Bronchial epithelial cell (primary cell): ENCODE data around the gene SLC35F3. TPM values are rescaled to one million over a fixed set of nuclear protein-coding genes. Genes with fewer than 3 reads are reported as not detected.

Experiments
- DNase-seq: peaks from one replicate; pipeline ENCODE4 v3.0.0-alpha.2; 2010; ENCODE audit warnings: low read depth
- FAIRE-seq: peaks from 2 replicates; lab custom pipeline; 2011; peaks lifted over from hg19 to GRCh38; lab: Jason Lieb, UNC
- H3K27me3 ChIP-seq: 2 replicates; pipeline ENCODE4 v1.5.1; 2011; ENCODE audit warnings: low read length; ENCODE audit not compliant: control insufficient read depth, insufficient read depth
- H3K36me3 ChIP-seq: 2 replicates; pipeline ENCODE4 v1.5.1; 2011; ENCODE audit warnings: low read length; ENCODE audit not compliant: control insufficient read depth, insufficient read depth
- H3K4me3 ChIP-seq: 2 replicates; pipeline ENCODE4 v1.5.1; 2011; ENCODE audit warnings: mild to moderate bottlenecking, low read depth, low read length, control low read depth
- total RNA-seq: library from RNA; depleted of rRNA; stranded (reverse); fragments of >200 nt; gene quantifications from 2 replicates; pipeline ENCODE4 v1.2.1, GENCODE V29; 2014
- TF ChIP-seq, protein P1 (sequence below): IDR thresholded peaks from 2 replicates; pipeline ENCODE4 v1.5.1; 2011; ENCODE audit warnings: mild to moderate bottlenecking, moderate library complexity, low read length, control low read depth, inconsistent platforms; ENCODE audit not compliant: insufficient read depth, severe bottlenecking

SLC35F3 gene
- total RNA-seq, 1 donor from 2014 or later, result 0.79 TPM

DNA sequence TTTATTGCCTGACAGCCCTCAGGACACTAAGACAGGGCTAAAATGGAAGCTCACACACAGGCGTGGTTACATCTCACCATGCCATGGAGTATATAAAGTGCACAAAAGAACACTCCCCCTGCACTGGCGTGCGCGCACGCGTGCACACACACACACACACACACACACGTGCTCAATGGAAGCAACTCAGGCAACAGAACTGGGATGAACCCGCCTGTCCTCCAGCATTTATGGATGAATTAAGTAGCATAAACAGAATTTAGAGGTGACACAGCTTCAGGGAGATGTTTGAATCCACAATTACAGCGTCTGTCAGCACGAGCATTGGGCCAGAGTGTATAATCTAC is 322.3 kb downstream of the SLC35F3 start:
- TF ChIP-seq, protein P1, sequence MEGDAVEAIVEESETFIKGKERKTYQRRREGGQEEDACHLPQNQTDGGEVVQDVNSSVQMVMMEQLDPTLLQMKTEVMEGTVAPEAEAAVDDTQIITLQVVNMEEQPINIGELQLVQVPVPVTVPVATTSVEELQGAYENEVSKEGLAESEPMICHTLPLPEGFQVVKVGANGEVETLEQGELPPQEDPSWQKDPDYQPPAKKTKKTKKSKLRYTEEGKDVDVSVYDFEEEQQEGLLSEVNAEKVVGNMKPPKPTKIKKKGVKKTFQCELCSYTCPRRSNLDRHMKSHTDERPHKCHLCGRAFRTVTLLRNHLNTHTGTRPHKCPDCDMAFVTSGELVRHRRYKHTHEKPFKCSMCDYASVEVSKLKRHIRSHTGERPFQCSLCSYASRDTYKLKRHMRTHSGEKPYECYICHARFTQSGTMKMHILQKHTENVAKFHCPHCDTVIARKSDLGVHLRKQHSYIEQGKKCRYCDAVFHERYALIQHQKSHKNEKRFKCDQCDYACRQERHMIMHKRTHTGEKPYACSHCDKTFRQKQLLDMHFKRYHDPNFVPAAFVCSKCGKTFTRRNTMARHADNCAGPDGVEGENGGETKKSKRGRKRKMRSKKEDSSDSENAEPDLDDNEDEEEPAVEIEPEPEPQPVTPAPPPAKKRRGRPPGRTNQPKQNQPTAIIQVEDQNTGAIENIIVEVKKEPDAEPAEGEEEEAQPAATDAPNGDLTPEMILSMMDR, result no peak
- no peak overlapping the region for H3K4me3 ChIP-seq
- H3K36me3 ChIP-seq, result no peaks in the 10 kb centered on the region
- FAIRE-seq (no peak), DNase-seq (no peak)
- H3K27me3 ChIP-seq, result no peaks in the 10 kb centered on the region

DNA sequence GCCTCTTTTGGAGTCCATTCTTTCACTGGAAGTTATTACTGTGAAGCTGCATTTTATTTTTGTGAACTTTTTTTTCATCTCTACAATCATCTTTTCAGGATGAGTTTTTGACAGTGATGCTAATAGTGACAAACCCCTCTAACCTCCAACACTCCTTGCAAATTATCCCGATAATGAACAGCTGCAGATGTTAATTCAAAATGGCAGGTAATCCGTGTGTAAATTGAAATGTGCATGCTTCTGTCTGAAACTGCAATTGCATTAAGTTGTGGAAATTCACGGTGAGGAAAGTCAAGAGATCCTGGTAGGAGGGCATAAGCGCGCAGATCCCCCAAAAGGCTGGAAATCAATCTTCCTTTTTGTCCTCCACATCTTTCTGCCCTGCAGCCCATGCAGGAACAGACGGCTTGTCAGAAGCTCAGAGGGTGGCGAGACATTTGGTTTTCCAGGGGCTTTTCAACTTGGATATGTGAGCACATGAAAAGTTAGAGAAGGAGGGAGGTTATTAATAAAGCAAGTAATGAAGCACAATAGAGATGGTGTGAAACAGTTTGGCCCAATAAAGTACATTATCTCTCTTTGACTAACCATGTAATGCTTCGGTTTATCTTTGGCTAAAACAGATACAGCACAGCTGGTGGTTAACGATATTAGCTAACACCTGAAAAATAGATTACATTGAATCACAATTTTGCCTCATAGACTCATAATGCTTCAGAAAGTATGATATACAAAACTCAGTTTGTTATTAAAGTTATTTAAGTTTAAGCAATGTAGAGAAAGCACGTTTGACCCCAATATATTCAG is 325.3 kb downstream of the SLC35F3 start:
- Histone ChIP-seq H3K4me3 (no peak overlapping the region), H3K36me3 (no peaks in the 10 kb centered on the region), H3K27me3 (peaks cover 1% of the 10 kb centered on the region)
- TF ChIP-seq, protein P1, result no peak
- DNase-seq (no peak), FAIRE-seq (no peak)

DNA sequence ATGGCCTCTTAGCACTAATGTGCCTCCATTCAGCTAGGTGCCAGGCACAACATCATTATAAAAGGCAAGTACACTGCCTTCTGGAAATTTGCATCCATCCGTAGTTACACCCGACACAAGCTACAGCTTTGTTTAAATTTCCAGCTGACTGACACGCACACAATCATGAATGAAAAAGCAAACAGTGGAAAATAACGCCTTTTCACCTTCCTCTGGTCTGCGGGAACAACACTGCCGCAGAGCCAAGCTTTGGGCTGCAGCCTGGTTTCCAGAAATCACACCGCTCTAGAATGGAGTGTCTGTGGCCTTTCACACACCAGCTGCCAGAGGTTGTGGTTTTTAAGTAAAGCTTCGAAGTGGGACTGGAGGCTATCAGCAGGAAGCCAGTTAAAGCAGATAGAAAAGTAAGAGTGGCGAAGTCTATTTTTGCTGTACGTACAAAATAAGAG is 326.0 kb downstream of the SLC35F3 start:
- H3K4me3 ChIP-seq, result no peak overlapping the region
- TF ChIP-seq, protein P1, result no peak
- DNase-seq (no peak), FAIRE-seq (no peak)
- peaks cover 1% of the 10 kb centered on the region for H3K27me3 ChIP-seq
- no peaks in the 10 kb centered on the region for H3K36me3 ChIP-seq

DNA sequence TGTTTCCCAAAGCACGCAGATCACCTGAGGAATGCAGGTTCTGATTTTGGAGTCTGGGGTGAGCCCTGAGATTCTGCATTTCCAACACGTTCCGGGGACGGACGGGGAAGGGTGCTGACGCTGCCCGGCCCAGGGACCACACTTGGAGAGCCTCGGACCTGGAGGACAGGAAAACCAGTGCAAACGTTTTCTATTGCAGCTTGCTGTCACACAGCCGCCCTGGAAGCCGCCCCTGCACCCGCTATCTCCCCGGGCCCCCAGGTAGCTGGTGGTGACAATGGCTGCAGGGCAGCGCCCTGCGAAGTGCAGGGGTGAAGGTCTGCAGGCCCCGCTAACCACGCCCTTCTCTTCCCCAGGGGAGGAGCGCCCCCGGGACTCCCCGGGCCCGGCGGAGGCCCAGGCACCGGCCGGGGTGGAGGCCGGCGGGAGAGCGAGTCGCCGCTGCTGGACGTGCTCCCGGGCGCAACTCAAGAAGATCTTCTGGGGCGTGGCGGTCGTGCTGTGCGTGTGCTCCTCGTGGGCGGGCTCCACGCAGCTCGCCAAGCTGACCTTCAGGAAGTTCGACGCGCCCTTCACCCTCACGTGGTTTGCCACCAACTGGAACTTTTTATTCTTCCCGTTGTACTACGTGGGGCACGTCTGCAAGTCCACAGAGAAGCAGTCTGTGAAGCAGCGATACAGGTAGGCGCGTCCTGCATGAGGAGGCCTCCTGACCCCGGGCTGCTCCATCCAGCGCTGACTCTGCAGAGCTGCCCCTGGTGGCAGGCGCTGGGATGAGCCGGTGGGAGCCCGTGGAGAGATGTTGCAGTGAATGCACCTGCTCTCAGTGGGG is 326.8 kb downstream of the SLC35F3 start:
- Histone ChIP-seq H3K4me3 (no peak overlapping the region), H3K36me3 (no peaks in the 10 kb centered on the region), H3K27me3 (peaks cover 1% of the 10 kb centered on the region)
- FAIRE-seq (no peak), DNase-seq (no peak)
- TF ChIP-seq, protein P1, result peak; percentile 21

DNA sequence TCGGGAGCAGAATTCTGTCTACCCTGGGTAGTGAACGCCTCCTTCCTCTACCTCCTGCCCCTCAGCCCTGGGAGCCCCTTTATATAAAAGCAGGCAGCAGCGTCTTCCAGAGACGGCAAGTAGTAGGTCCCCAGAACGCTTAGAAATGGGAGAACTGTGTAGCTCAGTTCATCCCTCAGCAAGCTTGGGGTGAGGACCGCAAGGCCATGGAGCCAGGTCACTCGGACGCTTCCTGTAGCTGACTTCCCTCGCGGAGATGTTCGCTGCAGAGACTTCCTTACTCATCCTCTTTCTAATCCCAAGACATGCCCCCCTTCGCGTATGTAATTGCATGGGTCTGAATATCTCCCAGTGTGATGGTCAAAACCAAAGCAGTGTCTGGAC is 327.4 kb downstream of the SLC35F3 start:
- Histone ChIP-seq H3K36me3 (no peaks in the 10 kb centered on the region), H3K4me3 (no peak overlapping the region), H3K27me3 (peaks cover 1% of the 10 kb centered on the region)
- DNase-seq (no peak), FAIRE-seq (no peak)
- TF ChIP-seq, protein P1, result no peak
